Esophagus mucosa (tissue), 1 donor: ENCODE measurements around the gene SLC25A1. TPM values are rescaled to one million over a fixed set of nuclear protein-coding genes. Genes with fewer than 3 reads are reported as not detected.

Source experiments
- ATAC-seq: fragments of 200-7000 bp; cut with Tn5 transposase; one replicate; pipeline ENCODE4 v1.9.1; 2020
- total RNA-seq: library from RNA; stranded (reverse); gene quantifications from one replicate; pipeline ENCODE4 v1.2.4, GENCODE V29; 2023
- donor health status: DM: yes; HTN: yes; CAD: no.

Gene SLC25A1
- total RNA-seq, 1 donor from 2014 or later: 78.5 TPM

- no peak for ATAC-seq
Observed at GRCh38 chr22:19180740-19181410, 2.3 kb upstream of the SLC25A1 start.

- no peak for ATAC-seq
Observed at GRCh38 chr22:19180234-19180633, 1.7 kb upstream of the SLC25A1 start.

GRCh38 chr22:19179497-19180048 lies 1.0 kb upstream of the SLC25A1 start:
- peak; percentile 41 for ATAC-seq

GRCh38 chr22:19178065-19178656 lies 375 bp downstream of the SLC25A1 start:
- ATAC-seq: peak; percentile 24

- no peak for ATAC-seq
Observed at GRCh38 chr22:19177164-19178064, 1.1 kb downstream of the SLC25A1 start.

GRCh38 chr22:19176732-19177131 lies 1.8 kb downstream of the SLC25A1 start:
- ATAC-seq: no peak

- ATAC-seq: no peak
Observed at GRCh38 chr22:19176175-19176643, 2.3 kb downstream of the SLC25A1 start.

GRCh38 chr22:19175602-19176174 lies 2.8 kb downstream of the SLC25A1 start:
- no peak for ATAC-seq

- ATAC-seq: no peak
Observed at GRCh38 chr22:19175026-19175601, 3.4 kb downstream of the SLC25A1 start.

- no peak for ATAC-seq
Observed at GRCh38 chr22:19174106-19175025, 4.2 kb downstream of the SLC25A1 start.

GRCh38 chr22:19173047-19174035 lies 5.2 kb downstream of the SLC25A1 start:
- ATAC-seq: peak; percentile 3

- ATAC-seq: no peak
Observed at GRCh38 chr22:19172213-19173046, 6.1 kb downstream of the SLC25A1 start.

- no peak for ATAC-seq
Observed at GRCh38 chr22:19169947-19170318, 8.6 kb downstream of the SLC25A1 start.

GRCh38 chr22:19169002-19169946 lies 9.3 kb downstream of the SLC25A1 start:
- ATAC-seq: no peak

- ATAC-seq: no peak
Observed at GRCh38 chr22:19168088-19168890, 10.2 kb downstream of the SLC25A1 start.

GRCh38 chr22:19167106-19167869 lies 11.2 kb downstream of the SLC25A1 start:
- ATAC-seq: no peak
